ENCODE data around the gene TAS2R50. TPM values are rescaled to one million over a fixed set of nuclear protein-coding genes. Genes with fewer than 3 reads are reported as not detected.

TAS2R50 gene
- total and polyA plus RNA-seq, 9 of the 15 experiments (the other 6 are each of a cell fraction or from before 2014, with no cell fraction given), result 0.06 to 1.3 (median 0.42) TPM; not detected in 3

DNA sequence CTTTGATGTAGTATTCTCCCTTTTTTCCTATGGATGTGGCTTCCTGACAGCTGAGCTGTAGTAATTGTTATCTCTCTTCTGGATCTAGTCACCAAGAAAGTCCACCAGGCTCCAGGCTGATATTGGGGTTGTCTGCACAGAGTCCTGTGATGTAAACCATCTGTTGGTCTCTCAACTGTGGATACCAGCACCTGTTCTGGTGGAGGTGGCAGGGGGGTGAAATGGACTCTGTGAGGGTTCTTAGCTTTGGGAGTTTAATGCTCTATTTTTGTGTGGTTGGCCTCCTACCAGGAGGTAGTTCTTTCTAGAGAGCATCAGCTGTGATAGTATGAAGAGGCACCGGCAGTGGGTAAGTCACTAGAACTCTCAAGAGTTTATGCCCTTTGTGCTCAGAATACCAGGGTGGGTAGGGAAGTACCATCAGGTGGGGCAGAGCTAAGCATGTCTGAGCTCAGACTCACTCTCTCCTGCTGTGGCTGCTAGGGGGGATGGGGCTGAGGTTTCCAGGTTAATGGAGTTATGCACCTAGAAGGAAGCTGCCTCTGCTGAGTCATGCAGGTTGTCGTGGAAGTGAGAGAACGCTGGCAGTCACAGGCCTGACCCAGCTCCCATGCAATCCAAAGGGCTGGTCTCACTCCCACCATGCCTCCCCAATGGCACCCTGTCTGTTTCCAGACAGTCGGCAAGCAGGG is 44.6 kb downstream of the TAS2R50 start:
- peak; percentile 81 for ATAC-seq
- CTCF ChIA-PET (ENCODE audit: low intra/inter-chr PET ratio), result no interaction called here
- FAIRE-seq, result no peak
- TF ChIP-seq ZNF316 (IDR thresholded peaks at IDR 0.05) (peak; percentile 51), MAFF (IDR thresholded peaks at IDR 0.05; ENCODE audit: low read length) (peak; percentile 15; the same call in 1 of the 2 replicates), HEY1 (CRISPR knock-in tag; IDR thresholded peaks at IDR 0.05; ENCODE audit: borderline replicate concordance) (no peak), PTRF (tag; IDR thresholded peaks at IDR 0.05) (no peak), ZNF699 (CRISPR knock-in tag; IDR thresholded peaks at IDR 0.05; ENCODE audit: insufficient replicate concordance) (no peak), TSC22D4 (tag; IDR thresholded peaks at IDR 0.05) (no peak), CBX5 (IDR thresholded peaks at IDR 0.05; ENCODE audit: borderline replicate concordance, low read depth) (no peak), C11orf30 (IDR thresholded peaks at IDR 0.05; ENCODE audit: low read depth) (peak; percentile 65), MAFG (tag; conservative IDR thresholded peaks at IDR 0.05) (peak; percentile 61), NFE2 (IDR thresholded peaks at IDR 0.05; ENCODE audit: low read depth) (peak; percentile 79), PHF21A (IDR thresholded peaks at IDR 0.05; ENCODE audit: borderline replicate concordance, low read depth) (no peak), ZNF444 (CRISPR knock-in tag; IDR thresholded peaks at IDR 0.05) (no peak), RFX1 (IDR thresholded peaks at IDR 0.05) (no peak)
- TF ChIP-seq, protein P1, sequence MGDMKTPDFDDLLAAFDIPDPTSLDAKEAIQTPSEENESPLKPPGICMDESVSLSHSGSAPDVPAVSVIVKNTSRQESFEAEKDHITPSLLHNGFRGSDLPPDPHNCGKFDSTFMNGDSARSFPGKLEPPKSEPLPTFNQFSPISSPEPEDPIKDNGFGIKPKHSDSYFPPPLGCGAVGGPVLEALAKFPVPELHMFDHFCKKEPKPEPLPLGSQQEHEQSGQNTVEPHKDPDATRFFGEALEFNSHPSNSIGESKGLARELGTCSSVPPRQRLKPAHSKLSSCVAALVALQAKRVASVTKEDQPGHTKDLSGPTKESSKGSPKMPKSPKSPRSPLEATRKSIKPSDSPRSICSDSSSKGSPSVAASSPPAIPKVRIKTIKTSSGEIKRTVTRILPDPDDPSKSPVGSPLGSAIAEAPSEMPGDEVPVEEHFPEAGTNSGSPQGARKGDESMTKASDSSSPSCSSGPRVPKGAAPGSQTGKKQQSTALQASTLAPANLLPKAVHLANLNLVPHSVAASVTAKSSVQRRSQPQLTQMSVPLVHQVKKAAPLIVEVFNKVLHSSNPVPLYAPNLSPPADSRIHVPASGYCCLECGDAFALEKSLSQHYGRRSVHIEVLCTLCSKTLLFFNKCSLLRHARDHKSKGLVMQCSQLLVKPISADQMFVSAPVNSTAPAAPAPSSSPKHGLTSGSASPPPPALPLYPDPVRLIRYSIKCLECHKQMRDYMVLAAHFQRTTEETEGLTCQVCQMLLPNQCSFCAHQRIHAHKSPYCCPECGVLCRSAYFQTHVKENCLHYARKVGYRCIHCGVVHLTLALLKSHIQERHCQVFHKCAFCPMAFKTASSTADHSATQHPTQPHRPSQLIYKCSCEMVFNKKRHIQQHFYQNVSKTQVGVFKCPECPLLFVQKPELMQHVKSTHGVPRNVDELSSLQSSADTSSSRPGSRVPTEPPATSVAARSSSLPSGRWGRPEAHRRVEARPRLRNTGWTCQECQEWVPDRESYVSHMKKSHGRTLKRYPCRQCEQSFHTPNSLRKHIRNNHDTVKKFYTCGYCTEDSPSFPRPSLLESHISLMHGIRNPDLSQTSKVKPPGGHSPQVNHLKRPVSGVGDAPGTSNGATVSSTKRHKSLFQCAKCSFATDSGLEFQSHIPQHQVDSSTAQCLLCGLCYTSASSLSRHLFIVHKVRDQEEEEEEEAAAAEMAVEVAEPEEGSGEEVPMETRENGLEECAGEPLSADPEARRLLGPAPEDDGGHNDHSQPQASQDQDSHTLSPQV (IDR thresholded peaks at IDR 0.05), result no peak
- TF ChIP-seq, protein P2, sequence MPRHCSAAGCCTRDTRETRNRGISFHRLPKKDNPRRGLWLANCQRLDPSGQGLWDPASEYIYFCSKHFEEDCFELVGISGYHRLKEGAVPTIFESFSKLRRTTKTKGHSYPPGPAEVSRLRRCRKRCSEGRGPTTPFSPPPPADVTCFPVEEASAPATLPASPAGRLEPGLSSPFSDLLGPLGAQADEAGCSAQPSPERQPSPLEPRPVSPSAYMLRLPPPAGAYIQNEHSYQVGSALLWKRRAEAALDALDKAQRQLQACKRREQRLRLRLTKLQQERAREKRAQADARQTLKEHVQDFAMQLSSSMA (CRISPR knock-in tag; IDR thresholded peaks at IDR 0.05), result no peak
- Histone ChIP-seq H3K4me1 (replicated peaks in 1 of 2; ENCODE audit: control insufficient read depth in 2 of 2, insufficient read depth in 2 of 2, low read length in 2 of 2) (peaks cover 0 to 7% of the 10 kb centered on the region in 2 experiments; a peak in 2 of 5 replicates), H3K4me3 (no peak overlapping the region), H3K36me3 (ENCODE audit: control insufficient read depth, insufficient read depth, low read length) (no peaks in the 10 kb centered on the region), H3K9me3 (replicated peaks; ENCODE audit: control insufficient read depth, insufficient read depth, low read depth, low read length) (no peaks in the 10 kb centered on the region), H3K9me1 (ENCODE audit: control insufficient read depth, insufficient read depth, low read length) (no peaks in the 10 kb centered on the region), H4K20me1 (replicated peaks; ENCODE audit: control insufficient read depth, insufficient read depth, low read length) (no peaks in the 10 kb centered on the region), H3K27me3 (ENCODE audit: control insufficient read depth in 2 of 2, insufficient read depth in 2 of 2, low read length in 2 of 2) (no peaks in the 10 kb centered on the region), H2AFZ (ENCODE audit: low read depth, low read length) (no peak overlapping the region), H3K27ac (ENCODE audit: extremely low read depth, low read depth, low read length) (peak overlapping the region; percentile 44; the same call in 1 of the 3 replicates), H3K79me2 (ENCODE audit: control insufficient read depth, insufficient read depth, low read length) (no peaks in the 10 kb centered on the region), H3K9ac (ENCODE audit: insufficient read depth in 1 of 2, low read depth in 2 of 2, low read length in 2 of 2) (0 out of 4 replicates have a peak overlapping the region, but pooled peaks of 1 of the 2 experiments have one; percentile 50), H3K4me2 (ENCODE audit: insufficient read depth, low read length) (no peak overlapping the region)
- in situ Hi-C loops (cut with MboI), result no loop called here
- 29% methylated on average over 3 of the region's 4 CpGs for WGBS (ENCODE audit: insufficient coverage, low coverage, missing lambda C conversion rate)
- BruUV-seq (replicated peaks), result no TSS peak
- intact Hi-C loops (cut with micrococcal nuclease), result no loop called here
- peak in 2 of 4 experiments; percentile 4 to 39 for DNase-seq (ENCODE audit: extremely low read depth in 1 of 4, low spot score in 3 of 4)
- POLR2A ChIA-PET, result interaction anchor here (0.7 kb wide), 1 partner anchor 132 kb away, joined by 3 read pairs; the partner anchor contains the start of gene TAS2R9
